CD4-positive, CD25-positive, alpha-beta regulatory T cell (primary cell): ENCODE measurements around the gene RCAN2. TPM values are rescaled to one million over a fixed set of nuclear protein-coding genes. Genes with fewer than 3 reads are reported as not detected.

ENCODE experiments used
- ATAC-seq, 2 donors: fragments of 150-1000 bp; cut with Tn5 transposase; one replicate each; pipeline ENCODE4 v1.10.0; 2021; ENCODE audit warnings: low read depth in 2 of 2, moderate number of reproducible peaks in 2 of 2, moderate library complexity in 1 of 2
- DNase-seq, 3 donors: peaks; one replicate each; pipeline versions ENCODE4 v3.0.0 to v3.0.0-alpha.2; 2012 to 2022; ENCODE audit warnings: mixed read lengths in 1 of 3
- H3K27ac ChIP-seq: one replicate; pipeline ENCODE4 v1.7.0; 2013; ENCODE audit warnings: mild to moderate bottlenecking, low read length; ENCODE audit not compliant: insufficient read depth, poor library complexity, severe bottlenecking
- H3K27me3 ChIP-seq: one replicate; pipeline ENCODE4 v1.7.0; 2013; ENCODE audit warnings: low read length; ENCODE audit not compliant: control insufficient read depth, insufficient read depth
- H3K36me3 ChIP-seq: one replicate; pipeline ENCODE4 v1.7.0; 2013; ENCODE audit warnings: mild to moderate bottlenecking, low read length, moderate library complexity; ENCODE audit not compliant: control insufficient read depth, insufficient read depth
- H3K4me1 ChIP-seq: 2 replicates; pipeline ENCODE4 v1.7.0; 2013; ENCODE audit warnings: mild to moderate bottlenecking, low read length; ENCODE audit not compliant: insufficient read depth, control insufficient read depth, poor library complexity, severe bottlenecking
- H3K4me3 ChIP-seq: one replicate; pipeline ENCODE4 v1.7.0; 2013; ENCODE audit warnings: low read depth, mild to moderate bottlenecking, low read length, moderate library complexity
- H3K9me3 ChIP-seq, 2 experiments: 1 replicate in 1 of 2; 2 replicates in 1 of 2; pipeline ENCODE4 v1.7.0; 2013; ENCODE audit warnings: low read length in 2 of 2, mild to moderate bottlenecking in 1 of 2, moderate library complexity in 1 of 2; ENCODE audit not compliant: control insufficient read depth in 2 of 2
- H3K27ac Mint-ChIP-seq, 3 donors: one replicate each; pipeline ENCODE4 v1.8.0; 2020 to 2022; ENCODE audit warnings: mild to moderate bottlenecking in 3 of 3, mixed read lengths in 3 of 3, moderate library complexity in 2 of 3
- H3K27me3 Mint-ChIP-seq: one replicate; pipeline ENCODE4 v1.8.0; 2022; ENCODE audit warnings: mild to moderate bottlenecking, mixed read lengths
- H3K36me3 Mint-ChIP-seq: one replicate; pipeline ENCODE4 v1.8.0; 2020; ENCODE audit warnings: mixed read lengths
- H3K4me1 Mint-ChIP-seq, 4 donors: one replicate each; pipeline ENCODE4 v1.8.0; 2020 to 2022; ENCODE audit warnings: mixed read lengths in 4 of 4, mild to moderate bottlenecking in 1 of 4
- H3K4me3 Mint-ChIP-seq, 4 donors: one replicate each; pipeline ENCODE4 v1.8.0; 2020 to 2022; ENCODE audit warnings: mild to moderate bottlenecking in 4 of 4, mixed read lengths in 4 of 4, moderate library complexity in 3 of 4
- H3K9me3 Mint-ChIP-seq, 7 donors: one replicate each; pipeline ENCODE4 v1.8.0; 2020 to 2022; ENCODE audit warnings: mixed read lengths in 7 of 7, mild to moderate bottlenecking in 3 of 7, moderate library complexity in 2 of 7
- polyA plus RNA-seq, 4 donors: library from polyadenylated mRNA; unstranded; fragments of 300-500 nt; fragmentation: Illumina TruSeq; gene quantifications; one replicate each; pipeline ENCODE4 v1.2.3, GENCODE V29; 2021
- total RNA-seq: library from RNA; stranded (reverse); gene quantifications from one replicate; pipeline ENCODE4 v1.2.3, GENCODE V29; 2022

Gene RCAN2
- total and polyA plus RNA-seq, 5 donors from 2014 or later, result 0.08 to 0.14 TPM; not detected in 3

DNA sequence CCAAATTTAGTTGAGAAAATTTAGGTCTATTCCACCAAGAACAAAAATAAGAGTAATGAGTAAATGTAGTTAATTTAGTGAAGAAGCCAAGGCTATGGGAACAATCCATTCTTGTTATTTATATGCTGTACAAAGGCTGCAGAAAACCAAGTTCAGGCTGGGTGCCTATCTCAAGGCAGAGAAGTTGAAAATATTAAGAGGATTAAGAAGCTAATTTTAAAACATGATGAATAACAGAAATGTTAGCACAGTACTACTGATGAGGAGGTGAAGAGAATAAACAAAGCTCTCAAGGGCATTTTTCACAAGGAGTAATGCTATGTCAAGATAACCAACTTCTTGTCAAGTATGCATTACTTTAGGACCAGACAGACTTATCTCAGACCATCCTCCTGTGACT is 68.6 kb downstream of the RCAN2 start:
- no peaks in the 10 kb centered on the region for H3K36me3 ChIP-seq
- H3K27me3 ChIP-seq, result peaks cover 6% of the 10 kb centered on the region
- H3K4me1 Mint-ChIP-seq, result no peaks in the 10 kb centered on the region
- peaks cover 0 to 1% (median 0%) of the 10 kb centered on the region in 7 donors for H3K9me3 Mint-ChIP-seq
- H3K4me3 Mint-ChIP-seq, result no peak overlapping the region
- no peak overlapping the region for H3K27ac ChIP-seq
- no peaks in the 10 kb centered on the region for H3K36me3 Mint-ChIP-seq
- ATAC-seq (no peak), DNase-seq (no peak)
- H3K27ac Mint-ChIP-seq, result no peak overlapping the region
- peaks cover 17% of the 10 kb centered on the region for H3K27me3 Mint-ChIP-seq
- no peak overlapping the region for H3K4me3 ChIP-seq
- H3K4me1 ChIP-seq, result no peaks in the 10 kb centered on the region
- no peaks in the 10 kb centered on the region for H3K9me3 ChIP-seq

DNA sequence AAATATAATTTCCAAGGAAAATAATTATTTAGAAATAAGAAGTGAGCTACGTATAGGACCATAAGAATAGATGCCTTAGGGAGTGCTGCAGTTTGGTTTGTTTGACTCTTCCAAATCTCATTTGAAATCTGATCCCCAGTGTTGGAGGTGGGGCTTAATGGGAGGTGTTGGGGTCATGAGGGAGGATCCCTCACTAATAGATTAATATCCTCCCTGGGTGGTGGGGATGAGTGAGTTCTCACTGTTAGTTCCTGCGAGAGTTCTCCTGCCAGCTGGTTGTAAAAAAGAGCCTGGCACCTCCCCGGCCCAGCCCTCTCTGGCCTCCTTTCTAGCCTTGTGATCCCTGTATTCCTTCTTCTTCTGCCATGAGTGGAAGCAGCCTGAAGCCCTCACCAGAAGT is 69.3 kb downstream of the RCAN2 start:
- H3K27ac Mint-ChIP-seq, result no peak overlapping the region
- no peaks in the 10 kb centered on the region for H3K36me3 ChIP-seq
- H3K27me3 ChIP-seq, result peaks cover 5% of the 10 kb centered on the region
- no peaks in the 10 kb centered on the region for H3K9me3 ChIP-seq
- H3K27me3 Mint-ChIP-seq, result peaks cover 17% of the 10 kb centered on the region
- H3K4me3 Mint-ChIP-seq, result no peak overlapping the region
- ATAC-seq, result no peak
- no peak overlapping the region for H3K27ac ChIP-seq
- no peaks in the 10 kb centered on the region for H3K36me3 Mint-ChIP-seq
- peaks cover 0 to 1% (median 0%) of the 10 kb centered on the region in 7 donors for H3K9me3 Mint-ChIP-seq
- H3K4me1 Mint-ChIP-seq, result no peaks in the 10 kb centered on the region
- H3K4me3 ChIP-seq, result no peak overlapping the region
- DNase-seq, result no peak
- H3K4me1 ChIP-seq, result no peaks in the 10 kb centered on the region

DNA sequence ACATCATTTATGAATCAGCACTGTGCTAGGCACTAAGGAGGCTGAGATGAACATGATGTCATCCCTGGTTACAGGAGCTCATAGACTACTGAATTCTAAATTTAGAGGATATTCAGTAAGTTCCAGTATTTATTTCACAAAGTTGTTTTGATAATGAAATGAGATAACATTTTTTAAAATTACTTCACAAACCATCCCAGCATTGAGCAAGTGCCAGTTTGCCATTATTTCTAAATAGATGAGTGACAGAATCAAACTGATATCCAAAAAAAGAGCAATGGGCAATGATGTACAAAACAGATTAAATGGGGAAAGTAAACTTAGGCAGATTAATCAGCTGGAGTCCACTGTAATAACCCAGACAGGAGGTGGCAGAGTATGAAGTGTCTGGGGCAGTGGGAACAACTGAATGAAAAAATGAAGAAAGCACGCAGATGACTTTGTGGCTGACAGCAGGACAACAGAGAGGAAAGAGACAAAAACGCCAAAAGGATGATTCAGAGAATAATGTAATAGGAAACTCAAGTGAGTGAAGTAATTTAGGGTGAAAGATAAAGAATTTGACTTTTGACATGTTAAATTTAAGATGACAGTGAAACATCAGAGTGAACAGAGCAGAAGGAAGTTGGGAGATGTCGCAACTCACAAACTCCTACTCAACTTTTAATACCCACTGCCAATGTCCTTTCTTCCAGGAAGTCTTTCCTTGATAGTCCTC is 70.2 kb downstream of the RCAN2 start:
- ATAC-seq, result no peak
- H3K9me3 Mint-ChIP-seq, result peaks cover 0 to 1% (median 0%) of the 10 kb centered on the region in 7 donors

DNA sequence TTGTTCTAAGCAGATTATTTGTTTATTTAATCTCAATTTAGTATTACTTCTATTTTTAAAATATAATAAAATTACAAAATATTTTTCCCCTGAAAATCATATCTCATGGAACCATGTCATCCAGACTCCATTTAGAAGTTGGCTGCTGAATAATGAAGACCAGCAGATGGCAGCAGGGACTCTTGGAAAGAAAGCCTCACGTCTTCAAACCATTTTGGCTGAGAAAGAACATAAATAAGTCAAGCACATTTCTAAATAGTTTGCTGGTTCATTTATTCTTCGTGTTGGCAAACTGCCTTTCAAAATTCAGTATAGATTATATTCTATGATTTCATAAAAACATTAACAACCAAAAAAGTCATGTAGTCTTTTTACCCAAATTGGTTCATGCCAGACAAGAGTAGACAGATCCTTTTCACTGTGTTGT is 71.7 kb downstream of the RCAN2 start:
- no peaks in the 10 kb centered on the region for H3K36me3 ChIP-seq

More for the DNA sequence above, 70.2 kb downstream of the RCAN2 start:
- Mint-ChIP-seq H3K4me1 (no peaks in the 10 kb centered on the region), H3K27ac (no peak overlapping the region), H3K36me3 (no peaks in the 10 kb centered on the region), H3K4me3 (no peak overlapping the region), H3K27me3 (peaks cover 17% of the 10 kb centered on the region)
- H3K9me3 ChIP-seq, result no peaks in the 10 kb centered on the region
- no peak overlapping the region for H3K4me3 ChIP-seq
- no peak overlapping the region for H3K27ac ChIP-seq
- H3K27me3 ChIP-seq, result peaks cover 5% of the 10 kb centered on the region
- no peaks in the 10 kb centered on the region for H3K36me3 ChIP-seq
- no peaks in the 10 kb centered on the region for H3K4me1 ChIP-seq
- DNase-seq, result no peak

DNA sequence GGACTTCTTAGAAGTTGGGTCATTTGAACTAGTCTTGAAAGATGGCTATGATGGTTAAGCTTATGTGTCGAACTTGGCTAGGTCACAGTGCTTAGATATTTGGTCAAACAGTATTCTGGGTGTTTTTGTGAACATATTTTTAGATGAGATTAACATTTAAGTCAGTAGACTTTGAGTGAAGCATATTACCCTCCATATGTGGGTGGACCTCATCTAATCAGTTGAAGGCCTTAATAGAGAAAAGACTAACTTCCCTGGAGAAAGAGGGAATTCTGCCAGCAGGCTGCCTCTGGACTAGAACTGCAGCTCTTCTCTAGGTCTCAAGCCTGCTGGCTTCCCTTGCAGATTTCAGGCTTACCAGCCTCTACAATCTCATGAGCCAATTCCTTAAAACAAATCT is 76.9 kb downstream of the RCAN2 start:
- H3K36me3 Mint-ChIP-seq, result no peaks in the 10 kb centered on the region
- no peaks in the 10 kb centered on the region for H3K36me3 ChIP-seq
- no peak overlapping the region for H3K27ac Mint-ChIP-seq
- H3K27ac ChIP-seq, result no peak overlapping the region
- H3K4me1 Mint-ChIP-seq, result no peaks in the 10 kb centered on the region
- no peaks in the 10 kb centered on the region for H3K27me3 ChIP-seq
- DNase-seq (no peak), ATAC-seq (no peak)
- no peaks in the 10 kb centered on the region for H3K4me1 ChIP-seq
- H3K4me3 ChIP-seq, result no peak overlapping the region
- H3K9me3 ChIP-seq, result no peaks in the 10 kb centered on the region
- no peaks in the 10 kb centered on the region for H3K27me3 Mint-ChIP-seq
- no peaks in the 10 kb centered on the region for H3K9me3 Mint-ChIP-seq
- H3K4me3 Mint-ChIP-seq, result no peak overlapping the region

More for the DNA sequence above, 71.7 kb downstream of the RCAN2 start:
- no peaks in the 10 kb centered on the region for H3K9me3 ChIP-seq
- no peaks in the 10 kb centered on the region for H3K4me1 ChIP-seq
- peaks cover 5% of the 10 kb centered on the region for H3K27me3 ChIP-seq
- Mint-ChIP-seq H3K27me3 (peaks cover 17% of the 10 kb centered on the region), H3K27ac (no peak overlapping the region), H3K4me3 (no peak overlapping the region), H3K36me3 (no peaks in the 10 kb centered on the region), H3K9me3 (peaks cover 0 to 1% (median 0%) of the 10 kb centered on the region in 7 donors), H3K4me1 (no peaks in the 10 kb centered on the region)
- H3K27ac ChIP-seq, result no peak overlapping the region
- ATAC-seq (no peak), DNase-seq (peak in 1 of 3 donors; percentile 31)
- no peak overlapping the region for H3K4me3 ChIP-seq

DNA sequence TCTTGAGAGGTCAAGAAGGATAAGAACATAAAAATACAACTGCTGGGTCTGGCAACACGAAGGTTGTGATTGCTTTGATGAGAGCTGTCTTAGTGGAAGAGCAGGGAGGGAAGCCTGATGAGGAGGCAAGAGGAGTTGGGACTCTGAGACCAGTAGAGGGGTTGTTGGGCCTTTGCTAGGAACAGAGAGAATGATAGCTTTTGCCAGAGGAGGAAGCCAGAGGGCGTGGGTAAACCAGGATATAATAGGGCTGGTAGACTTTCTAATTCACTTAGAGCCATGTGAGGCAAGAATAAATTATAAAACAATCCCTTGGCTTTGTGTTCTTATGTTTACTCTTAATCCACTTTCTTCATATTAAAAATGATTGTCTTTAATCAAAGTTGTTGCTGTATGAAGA is 78.6 kb downstream of the RCAN2 start:
- ATAC-seq, result no peak
- no peaks in the 10 kb centered on the region for H3K36me3 ChIP-seq
- Mint-ChIP-seq H3K4me1 (no peaks in the 10 kb centered on the region), H3K36me3 (no peaks in the 10 kb centered on the region), H3K27me3 (no peaks in the 10 kb centered on the region), H3K9me3 (no peaks in the 10 kb centered on the region), H3K27ac (no peak overlapping the region), H3K4me3 (no peak overlapping the region)
- no peaks in the 10 kb centered on the region for H3K27me3 ChIP-seq
- no peak overlapping the region for H3K27ac ChIP-seq
- H3K9me3 ChIP-seq, result no peaks in the 10 kb centered on the region
- H3K4me3 ChIP-seq, result no peak overlapping the region
- no peaks in the 10 kb centered on the region for H3K4me1 ChIP-seq
- no peak for DNase-seq

DNA sequence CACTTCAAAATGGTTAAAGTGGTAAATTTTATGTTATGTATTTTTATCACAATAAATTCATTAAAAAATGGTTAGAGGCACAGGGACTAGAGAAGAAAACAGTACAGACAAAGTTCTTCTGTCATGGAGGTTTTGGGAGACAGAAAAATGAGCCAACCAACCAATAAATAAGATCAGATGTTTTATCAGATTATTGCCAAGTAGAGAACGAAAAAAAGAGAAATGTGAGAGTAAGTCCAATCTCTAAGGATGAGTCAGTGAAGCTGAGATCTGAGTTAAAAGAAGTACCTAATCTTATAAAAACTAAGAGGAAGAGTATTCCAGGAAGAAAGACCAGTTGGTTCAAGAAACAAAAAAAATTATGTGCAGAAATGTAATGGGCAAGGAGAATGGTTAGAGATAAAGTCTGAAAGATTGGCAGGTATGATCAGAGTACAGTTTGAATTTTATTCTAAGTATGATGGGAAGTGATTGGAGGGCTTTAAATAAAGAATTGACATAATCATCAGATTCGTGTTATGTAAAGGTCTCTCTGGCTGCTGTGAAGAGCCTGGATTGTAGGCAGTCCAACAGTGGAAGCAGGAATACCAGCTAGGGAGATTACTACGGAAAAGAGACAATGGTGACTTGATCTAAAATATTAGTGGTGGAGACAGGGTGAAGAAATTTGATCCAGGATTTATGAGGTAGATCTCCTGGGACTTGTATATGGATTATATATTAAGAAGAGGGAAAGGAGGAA is 79.6 kb downstream of the RCAN2 start:
- Histone ChIP-seq H3K4me3 (no peak overlapping the region), H3K36me3 (no peaks in the 10 kb centered on the region), H3K9me3 (no peaks in the 10 kb centered on the region), H3K4me1 (no peaks in the 10 kb centered on the region), H3K27me3 (no peaks in the 10 kb centered on the region), H3K27ac (no peak overlapping the region)
- H3K4me3 Mint-ChIP-seq, result no peak overlapping the region
- H3K9me3 Mint-ChIP-seq, result no peaks in the 10 kb centered on the region
- DNase-seq (no peak), ATAC-seq (no peak)
- no peak overlapping the region for H3K27ac Mint-ChIP-seq
- no peaks in the 10 kb centered on the region for H3K4me1 Mint-ChIP-seq
- no peaks in the 10 kb centered on the region for H3K36me3 Mint-ChIP-seq
- peaks cover 6% of the 10 kb centered on the region for H3K27me3 Mint-ChIP-seq
